ENCODE data around the gene MAFB. TPM values are rescaled to one million over a fixed set of nuclear protein-coding genes. Genes with fewer than 3 reads are reported as not detected.

Gene MAFB
- total RNA-seq, 2 experiments from 2014 or later, result 3.3 to 3.7 TPM

DNA sequence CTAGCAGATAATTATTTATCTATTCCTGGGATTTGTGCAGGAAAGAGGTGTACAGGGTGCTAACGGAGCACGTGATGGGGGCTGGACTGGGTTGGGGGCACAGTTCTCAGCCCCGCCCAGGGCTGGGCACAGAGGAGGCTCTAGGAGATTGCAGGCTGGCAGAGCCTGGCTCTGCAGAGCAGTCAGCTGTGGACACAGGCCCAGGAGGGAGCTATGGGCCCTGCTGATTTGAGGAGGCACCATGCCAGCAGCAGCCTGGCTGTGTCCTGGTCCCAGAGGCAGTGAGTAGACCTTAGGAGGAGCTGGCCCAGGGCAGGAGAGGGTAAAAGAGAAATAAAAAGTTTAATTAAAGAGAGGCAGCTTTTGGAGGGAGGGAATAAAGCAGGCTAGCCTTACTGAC, 19.3 kb downstream of the MAFB start:
- Mint-ChIP-seq H3K4me3 (no peak overlapping the region), H3K9me3 (no peaks in the 10 kb centered on the region), H3K27ac (no peak overlapping the region), H3K4me1 (ENCODE audit: low read depth) (no peaks in the 10 kb centered on the region), H3K36me3 (ENCODE audit: low read depth) (no peaks in the 10 kb centered on the region), H3K27me3 (peaks cover 24% of the 10 kb centered on the region)
- H3K9me3 ChIP-seq (ENCODE audit: control insufficient read depth in 1 of 2, insufficient read depth in 1 of 2, low read length in 2 of 2), result peaks cover 0 to 4% of the 10 kb centered on the region in 2 experiments
- H3K4me1 ChIP-seq (ENCODE audit: insufficient read depth, low read length), result no peaks in the 10 kb centered on the region
- ChIA-PET POLR2A (no interaction called here), CTCF (no interaction called here)
- ATAC-seq (ENCODE audit: poor library complexity) (no peak), DNase-seq (no peak)
- no peaks in the 10 kb centered on the region for H3K36me3 ChIP-seq (ENCODE audit: insufficient read depth, low read length)
- intact Hi-C loops (cut with DNase I, micrococcal nuclease), result no loop called here
- TF ChIP-seq, protein P1, sequence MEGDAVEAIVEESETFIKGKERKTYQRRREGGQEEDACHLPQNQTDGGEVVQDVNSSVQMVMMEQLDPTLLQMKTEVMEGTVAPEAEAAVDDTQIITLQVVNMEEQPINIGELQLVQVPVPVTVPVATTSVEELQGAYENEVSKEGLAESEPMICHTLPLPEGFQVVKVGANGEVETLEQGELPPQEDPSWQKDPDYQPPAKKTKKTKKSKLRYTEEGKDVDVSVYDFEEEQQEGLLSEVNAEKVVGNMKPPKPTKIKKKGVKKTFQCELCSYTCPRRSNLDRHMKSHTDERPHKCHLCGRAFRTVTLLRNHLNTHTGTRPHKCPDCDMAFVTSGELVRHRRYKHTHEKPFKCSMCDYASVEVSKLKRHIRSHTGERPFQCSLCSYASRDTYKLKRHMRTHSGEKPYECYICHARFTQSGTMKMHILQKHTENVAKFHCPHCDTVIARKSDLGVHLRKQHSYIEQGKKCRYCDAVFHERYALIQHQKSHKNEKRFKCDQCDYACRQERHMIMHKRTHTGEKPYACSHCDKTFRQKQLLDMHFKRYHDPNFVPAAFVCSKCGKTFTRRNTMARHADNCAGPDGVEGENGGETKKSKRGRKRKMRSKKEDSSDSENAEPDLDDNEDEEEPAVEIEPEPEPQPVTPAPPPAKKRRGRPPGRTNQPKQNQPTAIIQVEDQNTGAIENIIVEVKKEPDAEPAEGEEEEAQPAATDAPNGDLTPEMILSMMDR (IDR thresholded peaks at IDR 0.05), result no peak
- H3K4me3 ChIP-seq (ENCODE audit: low read length), result no peak overlapping the region
- peaks cover 2 to 4% of the 10 kb centered on the region in 2 experiments for H3K27me3 ChIP-seq (ENCODE audit: control insufficient read depth in 1 of 2, insufficient read depth in 2 of 2, low read length in 2 of 2)
- H3K27ac ChIP-seq (ENCODE audit: low read depth in 1 of 2, low read length in 2 of 2), result no peak overlapping the region

DNA sequence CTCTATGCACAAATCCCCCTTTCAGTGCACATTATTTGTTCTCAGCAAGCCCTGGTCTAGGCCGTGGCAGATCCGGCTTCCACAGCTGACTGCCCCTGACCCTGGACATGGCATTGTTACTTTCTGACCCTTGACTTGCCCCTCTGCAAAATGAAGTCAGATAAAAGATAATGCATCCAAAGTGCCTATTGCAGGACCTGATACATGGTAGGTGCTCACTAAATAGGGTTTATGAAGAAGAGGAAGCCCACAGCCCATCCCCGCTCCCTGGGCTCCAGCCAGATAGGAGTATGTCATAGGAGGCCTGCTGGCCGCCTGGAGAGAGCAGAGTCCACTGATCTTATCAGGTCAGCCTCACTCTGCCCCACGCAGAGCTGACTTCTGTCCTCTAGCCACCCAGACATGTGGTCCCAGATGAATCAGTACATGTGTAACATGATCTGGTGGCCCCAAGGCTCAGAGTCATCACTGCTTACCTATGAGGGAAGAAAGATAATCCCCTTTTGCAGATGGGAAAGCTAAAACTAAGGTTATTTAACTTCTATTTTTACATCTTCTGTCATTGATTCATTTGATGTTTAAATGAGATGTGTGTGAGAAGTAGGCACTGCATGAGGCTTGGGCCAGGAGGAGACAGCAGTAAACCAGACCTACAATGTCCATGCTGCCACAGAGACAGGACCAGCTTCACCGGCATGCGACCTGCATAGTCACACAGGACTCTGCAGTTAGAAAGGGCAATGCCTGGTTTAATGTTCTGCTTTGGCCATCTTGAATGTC, 20.4 kb downstream of the MAFB start:
- peaks cover 21% of the 10 kb centered on the region for H3K27me3 Mint-ChIP-seq
- no peak overlapping the region for H3K27ac Mint-ChIP-seq
- H3K4me3 Mint-ChIP-seq, result no peak overlapping the region
- ChIA-PET POLR2A (no interaction called here), CTCF (no interaction called here)
- TF ChIP-seq, protein P1 (IDR thresholded peaks at IDR 0.05), result no peak
- peaks cover 0 to 4% of the 10 kb centered on the region in 2 experiments for H3K27me3 ChIP-seq (ENCODE audit: control insufficient read depth in 1 of 2, insufficient read depth in 2 of 2, low read length in 2 of 2)
- no peaks in the 10 kb centered on the region for H3K9me3 Mint-ChIP-seq
- no peaks in the 10 kb centered on the region for H3K36me3 ChIP-seq (ENCODE audit: insufficient read depth, low read length)
- H3K4me1 Mint-ChIP-seq (ENCODE audit: low read depth), result no peaks in the 10 kb centered on the region
- no peak for ATAC-seq (ENCODE audit: poor library complexity)
- H3K4me1 ChIP-seq (ENCODE audit: insufficient read depth, low read length), result no peaks in the 10 kb centered on the region
- H3K4me3 ChIP-seq (ENCODE audit: low read length), result no peak overlapping the region
- H3K36me3 Mint-ChIP-seq (ENCODE audit: low read depth), result no peaks in the 10 kb centered on the region
- H3K9me3 ChIP-seq (ENCODE audit: control insufficient read depth in 1 of 2, insufficient read depth in 1 of 2, low read length in 2 of 2), result peaks cover 0 to 4% of the 10 kb centered on the region in 2 experiments
- no peak for DNase-seq
- intact Hi-C loops (cut with DNase I, micrococcal nuclease), result no loop called here
- no peak overlapping the region for H3K27ac ChIP-seq (ENCODE audit: low read depth in 1 of 2, low read length in 2 of 2)

DNA sequence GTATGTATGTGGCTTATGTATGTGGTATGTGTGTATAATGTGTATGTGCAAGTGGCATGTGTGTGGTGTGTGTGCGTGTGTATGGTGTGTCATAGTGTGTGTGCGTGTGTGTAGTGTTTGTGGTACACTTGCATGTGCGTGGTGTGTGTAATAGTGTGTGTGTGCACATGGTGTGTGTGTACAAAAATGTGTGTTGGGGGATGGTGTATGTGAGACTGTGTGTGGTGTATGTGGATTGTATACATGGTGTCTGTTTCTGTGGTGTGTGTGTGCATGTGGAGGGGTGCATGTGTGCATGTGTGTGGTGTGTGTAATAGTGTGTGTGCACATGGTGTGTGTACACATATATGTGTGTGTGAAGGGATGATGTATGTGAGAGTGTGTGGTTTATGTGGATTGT, 21.5 kb downstream of the MAFB start:
- TF ChIP-seq, protein P1 (IDR thresholded peaks at IDR 0.05), result no peak
- Histone ChIP-seq H3K27me3 (ENCODE audit: control insufficient read depth in 1 of 2, insufficient read depth in 2 of 2, low read length in 2 of 2) (peaks cover 0 to 2% of the 10 kb centered on the region in 2 experiments), H3K36me3 (ENCODE audit: insufficient read depth, low read length) (no peaks in the 10 kb centered on the region), H3K9me3 (ENCODE audit: control insufficient read depth in 1 of 2, insufficient read depth in 1 of 2, low read length in 2 of 2) (peaks cover 0 to 4% of the 10 kb centered on the region in 2 experiments), H3K4me3 (ENCODE audit: low read length) (no peak overlapping the region), H3K4me1 (ENCODE audit: insufficient read depth, low read length) (no peaks in the 10 kb centered on the region), H3K27ac (ENCODE audit: low read depth in 1 of 2, low read length in 2 of 2) (no peak overlapping the region)
- Mint-ChIP-seq H3K27ac (no peak overlapping the region), H3K9me3 (no peaks in the 10 kb centered on the region), H3K4me1 (ENCODE audit: low read depth) (no peaks in the 10 kb centered on the region), H3K36me3 (ENCODE audit: low read depth) (no peaks in the 10 kb centered on the region), H3K27me3 (peaks cover 15% of the 10 kb centered on the region), H3K4me3 (no peak overlapping the region)
- POLR2A ChIA-PET, result no interaction called here
- intact Hi-C loops (cut with DNase I, micrococcal nuclease), result no loop called here
- CTCF ChIA-PET, result no interaction called here
- DNase-seq (no peak), ATAC-seq (ENCODE audit: poor library complexity) (no peak)
